Occipital lobe (tissue), 2 donors: ENCODE measurements around the gene GSX2. TPM values are rescaled to one million over a fixed set of nuclear protein-coding genes. Genes with fewer than 3 reads are reported as not detected.

Experiments used
- DNase-seq: peaks from one replicate; lab custom pipeline; 2025; lab: John Stamatoyannopoulos, UW
- total RNA-seq: library from RNA; depleted of rRNA; stranded (reverse); fragments of >200 nt; gene quantifications from one replicate; pipeline ENCODE4 v1.2.3, GENCODE V29; 2014

The GSX2 gene
- total RNA-seq, 1 donor from 2014 or later = 1.1 TPM

- DNase-seq = no peak
Measured at GRCh38 chr4:54077812-54078211, 22.2 kb upstream of the GSX2 start.

DNA sequence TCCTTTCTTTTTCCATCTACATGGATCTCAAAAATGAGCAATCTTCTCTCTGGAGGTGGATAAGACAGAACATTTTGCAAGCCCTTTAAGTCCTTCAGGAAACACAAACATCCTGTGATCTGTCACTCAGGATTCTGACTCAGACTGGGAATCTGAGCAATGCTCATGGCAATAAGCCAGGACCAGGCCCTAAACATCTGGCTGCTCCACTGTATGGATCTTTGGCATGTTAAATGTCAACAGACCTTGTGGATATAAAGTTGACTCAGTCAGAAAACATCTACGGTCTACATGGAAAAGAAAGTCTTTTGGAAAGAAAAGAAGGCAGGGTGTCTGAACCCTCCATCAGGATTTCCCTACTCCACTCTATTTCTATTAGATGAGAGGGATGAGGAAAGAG lies 17.8 kb upstream of the GSX2 start:
- no peak for DNase-seq

DNA sequence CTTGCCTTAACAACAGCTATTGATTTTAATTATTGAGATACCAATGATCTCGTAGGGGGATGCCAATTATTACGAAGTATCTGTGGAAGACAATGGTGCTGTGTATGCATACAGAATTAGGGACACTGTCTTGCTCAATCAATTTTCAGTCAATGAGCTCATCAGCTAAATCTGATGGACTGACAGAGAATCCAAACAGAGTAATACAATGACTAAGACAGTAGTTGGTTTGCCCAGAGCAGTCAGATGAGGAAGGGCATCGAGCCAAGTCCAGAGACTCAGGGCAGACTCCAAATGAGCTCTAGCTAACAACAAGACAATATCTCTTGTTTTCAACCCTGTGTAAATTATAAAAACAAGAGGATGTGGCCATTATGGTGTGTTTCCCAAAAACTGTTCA lies 14.7 kb upstream of the GSX2 start:
- peak; percentile 62 for DNase-seq

- no peak for DNase-seq
Measured at GRCh38 chr4:54089875-54090274, 10.1 kb upstream of the GSX2 start.

- no peak for DNase-seq
Measured at GRCh38 chr4:54090404-54090803, 9.6 kb upstream of the GSX2 start.

DNA sequence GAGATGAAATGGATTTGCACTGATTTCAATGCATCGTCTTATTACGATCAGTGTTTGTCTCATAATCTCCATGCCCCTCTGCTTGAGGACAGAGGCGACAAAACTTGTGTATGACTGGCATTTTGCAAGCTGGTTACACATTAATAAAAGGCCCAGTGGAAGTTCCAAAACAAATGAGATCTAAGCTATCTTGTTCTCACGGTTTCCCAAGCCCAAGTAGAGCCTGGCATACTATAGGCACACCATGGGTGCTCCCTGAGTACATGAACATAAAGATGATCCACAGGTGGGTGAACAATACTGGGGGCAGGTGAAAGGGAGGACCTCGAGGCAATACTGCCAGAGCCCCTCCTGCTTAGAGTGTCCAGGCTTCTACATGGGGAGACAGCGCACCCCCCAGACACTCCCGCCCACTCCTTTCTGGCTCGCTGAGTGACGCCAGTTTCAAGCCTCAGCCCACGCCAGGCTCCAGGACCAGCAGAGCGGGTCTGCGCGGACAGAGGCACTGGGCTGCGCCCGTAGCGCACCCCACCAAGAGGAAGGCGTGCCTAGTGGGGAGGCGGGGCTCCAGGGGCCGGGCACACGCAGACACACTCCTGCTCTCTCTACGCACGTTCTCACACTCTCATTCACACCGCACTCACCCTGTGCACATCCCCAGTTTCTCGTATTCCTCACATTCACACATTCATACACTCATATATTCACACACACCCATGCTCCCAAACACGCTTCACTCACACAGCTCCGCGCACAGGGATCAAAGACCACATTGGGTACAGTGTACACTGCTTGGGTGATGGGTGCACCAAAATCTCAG lies 8.9 kb upstream of the GSX2 start:
- no peak for DNase-seq

- DNase-seq = peak; percentile 63
Measured at GRCh38 chr4:54091637-54092404, 8.1 kb upstream of the GSX2 start.

DNA sequence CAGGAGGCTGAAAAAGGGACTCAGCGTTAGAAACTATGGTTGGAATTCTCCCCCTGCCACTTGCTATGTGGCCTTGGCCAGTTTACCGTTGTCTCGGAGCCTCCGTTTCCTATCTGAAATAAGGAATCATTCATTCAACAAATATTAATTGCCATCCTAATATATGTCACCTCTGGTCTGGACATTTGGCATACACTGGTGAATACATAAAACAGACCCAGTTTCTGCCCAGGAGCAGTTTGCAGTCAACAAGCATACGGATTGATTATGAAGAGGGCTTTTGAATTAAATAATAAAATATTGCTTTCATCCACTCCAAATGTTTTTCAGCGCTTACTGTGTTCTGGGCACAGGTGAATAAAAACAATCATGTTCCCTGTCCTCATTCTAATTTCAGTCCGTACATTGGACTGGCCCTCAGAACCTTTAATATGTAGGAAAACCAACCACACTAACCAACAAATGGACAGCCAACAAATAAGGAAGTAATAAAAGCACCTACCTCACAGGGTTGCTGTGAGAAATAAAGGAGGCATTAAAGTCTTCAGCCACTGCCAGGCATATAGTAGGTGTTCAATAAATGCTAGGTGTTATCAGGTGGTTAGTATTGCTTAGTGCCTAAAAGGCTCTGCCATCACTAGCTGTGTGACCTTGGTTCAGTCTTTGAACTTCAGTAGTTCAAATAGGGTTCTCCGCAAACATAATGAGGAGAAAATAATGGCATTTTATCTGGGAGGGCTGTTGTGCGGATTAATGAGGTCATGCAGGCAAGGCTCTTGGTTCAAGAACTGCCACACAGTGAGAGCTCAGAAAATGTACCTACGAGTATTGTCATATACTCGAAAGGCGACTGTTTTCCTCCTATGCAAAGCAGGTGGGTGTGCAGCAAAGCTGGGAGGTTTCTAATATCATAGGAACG lies 7.3 kb upstream of the GSX2 start:
- DNase-seq = no peak

DNA sequence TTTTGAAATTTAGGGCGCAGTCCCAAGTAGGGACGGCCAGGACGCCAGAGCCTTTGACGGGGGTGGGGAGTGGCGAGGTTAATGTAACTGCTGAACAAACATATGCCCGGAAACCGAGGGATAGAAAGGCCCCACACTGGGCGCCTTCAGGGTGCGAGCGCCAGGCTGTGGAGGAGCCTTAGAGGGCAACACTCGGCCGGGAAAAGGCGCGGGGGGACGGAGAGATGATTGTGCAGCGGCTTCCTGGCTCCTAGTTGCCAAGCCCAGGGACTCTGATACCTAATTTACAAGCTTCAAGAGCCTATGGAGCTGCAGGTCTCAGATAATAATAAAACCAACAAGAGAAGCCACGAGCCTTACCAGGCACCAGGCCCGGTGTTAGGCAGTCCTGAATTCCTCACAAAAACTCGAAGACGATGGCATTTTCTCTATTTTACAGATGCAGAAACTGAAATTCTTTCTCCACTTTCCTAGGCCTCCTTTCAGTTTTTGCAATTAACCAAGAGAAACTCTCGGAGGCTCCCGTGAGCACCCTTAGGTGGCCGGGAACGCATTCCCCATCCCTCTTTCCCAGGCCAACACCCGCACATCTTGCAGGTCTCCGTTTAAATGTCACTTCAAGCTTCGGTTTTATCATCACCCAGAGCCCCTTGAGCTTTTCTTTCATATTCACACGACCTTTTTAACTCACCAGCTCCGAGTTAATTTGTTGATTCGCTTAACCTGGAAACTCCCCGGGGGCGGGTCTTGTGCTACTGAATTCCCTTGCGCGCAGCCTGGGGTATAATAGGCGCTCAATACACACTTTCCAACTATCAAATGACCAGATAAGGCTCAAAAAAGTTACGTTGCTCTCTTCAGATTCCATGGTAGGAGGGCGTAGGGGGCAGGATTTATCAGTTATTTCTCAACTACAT lies 6.4 kb upstream of the GSX2 start:
- DNase-seq = no peak

DNA sequence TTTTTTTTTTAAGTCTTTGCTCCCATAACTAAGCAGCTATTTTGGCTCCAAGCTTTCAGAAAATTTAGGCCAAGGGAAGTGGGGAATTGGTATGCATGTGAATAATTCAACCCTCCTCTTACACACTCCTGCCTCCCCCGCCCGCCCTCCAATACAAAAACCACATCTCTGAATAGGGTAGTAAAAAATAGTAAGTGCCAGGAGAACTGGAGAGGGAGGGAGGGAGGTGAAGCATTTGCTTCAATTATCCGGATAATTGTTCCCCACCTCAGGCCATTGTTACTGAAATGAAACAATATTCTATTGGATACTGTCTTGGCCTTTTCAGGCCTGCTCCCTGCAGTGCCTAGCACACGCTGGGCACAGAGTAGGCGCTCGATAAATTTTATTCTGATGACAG lies 5.5 kb upstream of the GSX2 start:
- DNase-seq = no peak

DNA sequence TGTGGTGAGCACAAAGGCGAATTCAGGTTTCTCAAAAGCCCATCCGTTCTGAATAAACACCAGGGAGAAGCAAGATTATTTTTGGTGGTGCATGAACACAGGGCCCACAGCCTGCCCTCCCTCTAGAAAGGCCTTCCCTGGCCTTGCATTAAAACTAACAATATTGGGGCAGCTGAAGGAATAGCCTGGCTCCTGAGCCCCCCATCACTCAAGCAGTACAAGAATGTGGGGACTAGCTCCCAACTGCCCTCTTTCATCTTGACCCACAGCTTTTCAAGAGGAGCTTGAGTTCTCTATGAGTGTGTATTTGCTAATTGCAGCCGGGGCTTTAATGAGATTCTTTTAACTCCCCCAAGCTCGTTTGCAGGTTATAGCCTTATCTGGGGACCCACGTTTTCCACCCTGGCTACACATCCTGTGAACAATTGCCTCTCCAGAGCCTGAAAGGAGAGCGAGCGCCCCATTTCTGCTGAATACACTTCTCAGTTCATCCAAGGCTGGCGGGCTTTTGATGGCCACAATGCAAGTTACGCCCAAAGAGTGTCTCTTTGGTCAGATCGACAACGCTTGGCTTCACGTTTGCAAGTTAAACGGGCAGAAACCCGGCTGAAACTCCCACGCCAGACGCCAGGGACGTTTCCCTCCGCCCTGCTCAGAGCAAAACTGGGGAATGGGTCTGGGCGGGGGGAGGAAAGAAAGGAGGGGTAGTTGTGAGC lies 4.7 kb upstream of the GSX2 start:
- no peak for DNase-seq

DNA sequence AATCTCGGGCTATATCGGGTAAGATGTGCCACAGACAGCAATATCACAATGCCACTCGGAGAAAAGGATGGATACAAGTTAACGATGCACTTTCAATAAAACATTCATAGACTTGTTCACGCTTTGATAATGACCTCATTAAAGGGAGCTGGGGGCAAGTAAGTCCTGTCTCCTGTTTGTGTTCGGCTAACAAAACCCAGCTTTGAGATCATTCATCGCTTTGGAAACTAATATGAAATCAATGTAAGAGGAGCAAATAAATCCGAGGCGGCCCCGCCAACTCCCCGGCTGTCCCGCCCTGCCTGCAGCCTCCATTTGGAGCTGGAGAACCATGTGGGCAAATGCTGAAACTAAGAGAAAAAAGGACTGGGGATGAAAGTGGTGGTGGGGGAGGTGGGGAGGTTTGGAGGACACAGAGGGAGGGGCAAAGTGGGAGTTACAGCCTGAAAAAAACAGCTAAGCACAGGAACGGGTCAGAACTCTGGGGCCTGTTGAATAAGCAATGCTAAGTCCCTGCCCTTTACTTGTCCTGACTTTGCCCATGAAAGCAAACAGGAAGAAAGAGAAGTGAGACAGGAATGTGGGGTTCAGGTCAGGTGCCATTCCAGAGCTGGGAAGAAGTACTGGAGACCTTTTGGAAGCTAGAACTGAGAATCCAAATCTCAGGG lies 3.5 kb upstream of the GSX2 start:
- no peak for DNase-seq

- no peak for DNase-seq
Measured at GRCh38 chr4:54097152-54097551, 2.8 kb upstream of the GSX2 start.

DNA sequence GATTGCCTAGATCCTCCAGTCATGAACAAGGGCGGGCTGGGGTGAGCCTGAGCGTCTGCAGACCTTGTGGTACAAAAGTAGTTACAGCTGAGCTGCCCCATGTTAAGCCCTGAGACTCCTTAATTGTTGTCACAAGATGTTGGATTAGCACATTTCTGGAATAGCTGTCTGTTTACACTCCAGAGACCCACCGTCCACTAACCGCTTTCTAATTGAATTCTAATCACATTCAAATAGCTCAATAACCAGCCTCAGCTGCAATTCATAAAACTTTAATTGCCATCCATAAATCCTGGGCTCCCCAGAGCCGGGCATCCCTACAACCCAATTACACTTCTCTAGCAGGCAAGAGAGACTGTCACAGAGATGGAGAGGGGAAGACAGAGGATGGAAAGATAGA lies 1.6 kb upstream of the GSX2 start:
- DNase-seq = no peak

- no peak for DNase-seq
Measured at GRCh38 chr4:54099287-54099747, 646 bp upstream of the GSX2 start.

DNA sequence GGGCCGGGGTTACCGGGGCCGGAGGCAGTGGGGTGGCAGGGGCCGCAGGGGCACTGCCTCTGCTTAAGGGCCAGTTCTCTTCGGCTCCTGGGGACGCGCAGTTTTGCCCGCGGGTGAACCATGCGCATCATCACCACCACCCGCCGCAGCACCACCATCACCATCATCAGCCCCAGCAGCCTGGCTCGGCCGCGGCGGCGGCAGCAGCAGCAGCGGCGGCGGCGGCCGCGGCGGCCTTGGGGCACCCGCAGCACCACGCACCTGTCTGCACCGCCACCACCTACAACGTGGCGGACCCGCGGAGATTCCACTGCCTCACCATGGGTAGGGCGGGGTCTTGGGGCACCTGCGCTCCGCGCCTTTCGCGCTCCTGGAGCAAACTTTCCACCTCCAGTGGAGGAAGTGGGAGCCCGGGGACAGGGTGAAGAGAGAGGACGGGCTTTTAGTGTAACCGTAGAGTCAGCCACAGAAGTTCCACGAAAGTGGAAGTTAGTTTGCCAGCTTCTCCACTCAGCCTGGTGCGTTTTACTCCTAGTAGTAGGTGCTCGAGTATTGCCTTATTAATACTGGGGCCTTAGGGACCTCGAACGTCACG lies 729 bp downstream of the GSX2 start:
- no peak for DNase-seq

GRCh38 chr4:54101190-54102041 lies 1.5 kb downstream of the GSX2 start:
- DNase-seq = no peak

GRCh38 chr4:54102531-54103106 lies 2.7 kb downstream of the GSX2 start:
- no peak for DNase-seq
